ENCODE results near the gene GUCY2D.

GRCh38 chr17:7961421-7961820 lies 41.0 kb upstream of the GUCY2D start:
- no peak for TF ChIP-seq BHLHE40 (IDR thresholded peaks at IDR 0.05; ENCODE audit: borderline replicate concordance)
- no peak for TF ChIP-seq SP1 (IDR thresholded peaks at IDR 0.05)
- no peak for TF ChIP-seq FOXM1 (IDR thresholded peaks at IDR 0.05; ENCODE audit: borderline replicate concordance)
- TF ChIP-seq PKNOX1 (IDR thresholded peaks at IDR 0.05), result no peak
- no peak for TF ChIP-seq FOXK2 (IDR thresholded peaks at IDR 0.05)
- no peak for TF ChIP-seq HDGF (IDR thresholded peaks at IDR 0.05; ENCODE audit: borderline replicate concordance)
- TF ChIP-seq FOXA1 (IDR thresholded peaks at IDR 0.05), result no peak
- no peak for TF ChIP-seq TARDBP (IDR thresholded peaks at IDR 0.05)
- TF ChIP-seq ARNT (IDR thresholded peaks at IDR 0.05), result no peak
- no peak for TF ChIP-seq SUZ12 (IDR thresholded peaks at IDR 0.05)
- no peak for TF ChIP-seq ZNF384 (IDR thresholded peaks at IDR 0.05)
